A673 (cell line): ENCODE data around the gene HES2. TPM values are rescaled to one million over a fixed set of nuclear protein-coding genes. Genes with fewer than 3 reads are reported as not detected.
"Not testable (repeated sequence)": the region's sequence is repeated elsewhere in the genome, so short reads cannot be mapped to it uniquely, and the experiment has no call there.

Source experiments
- BruUV-seq: library from RNA; stranded (reverse); fragments of 400-500 nt; replicated peaks from 2 replicates; lab custom pipeline; 2021; lab: Mats Ljungman, UMichigan
- CTCF ChIA-PET: fragments of 300-600 bp; sonication (Branson Sonifier 250); formaldehyde crosslinking; loops from one replicate; lab custom pipeline; 2022; ENCODE audit warnings: antibody characterized with exemption; lab: Charles Lee
- POLR2A ChIA-PET: fragments of 300-600 bp; sonication (Branson Sonifier 250); formaldehyde crosslinking; loops from one replicate; lab custom pipeline; 2022; ENCODE audit warnings: antibody characterized with exemption; ENCODE audit not compliant: low non-redundant PET; lab: Charles Lee
- DNase-seq: peaks from one replicate; pipeline ENCODE4 v3.0.0-alpha.2; 2015; ENCODE audit warnings: low spot score
- H3K27ac ChIP-seq: fragments of 200-600 bp; sonication (generic); 2 replicates; pipeline ENCODE4 v1.5.1; 2016; ENCODE audit warnings: mixed run types, low read depth, mild to moderate bottlenecking, mixed read lengths, antibody characterized with exemption, low read length; ENCODE audit not compliant: poor library complexity, severe bottlenecking
- H3K27me3 ChIP-seq: fragments of 200-600 bp; sonication (generic); replicated peaks from 2 replicates; pipeline ENCODE4 v1.6.1; 2017; ENCODE audit warnings: mixed run types, low read depth, mild to moderate bottlenecking, mixed read lengths, antibody characterized with exemption, low read length; ENCODE audit not compliant: insufficient read depth, poor library complexity
- H3K36me3 ChIP-seq: fragments of 200-600 bp; sonication (generic); 2 replicates; pipeline ENCODE4 v1.6.1; 2016; ENCODE audit warnings: mixed run types, mild to moderate bottlenecking, mixed read lengths, antibody characterized with exemption, low read length; ENCODE audit not compliant: insufficient read depth, poor library complexity, severe bottlenecking
- H3K4me1 ChIP-seq: fragments of 200-600 bp; sonication (generic); 2 replicates; pipeline ENCODE4 v1.6.1; 2017; ENCODE audit warnings: mixed run types, mild to moderate bottlenecking, mixed read lengths, antibody characterized with exemption, low read length; ENCODE audit not compliant: insufficient read depth, poor library complexity, severe bottlenecking
- H3K4me3 ChIP-seq: fragments of 200-600 bp; sonication (generic); 2 replicates; pipeline ENCODE4 v1.5.1; 2016; ENCODE audit warnings: low read depth, mixed run types, mild to moderate bottlenecking, mixed read lengths, low read length; ENCODE audit not compliant: poor library complexity, severe bottlenecking
- H3K9me3 ChIP-seq: fragments of 200-600 bp; sonication (generic); 2 replicates; pipeline ENCODE4 v1.6.1; 2016; ENCODE audit warnings: mixed run types, low read depth, mild to moderate bottlenecking, mixed read lengths, antibody characterized with exemption, low read length; ENCODE audit not compliant: poor library complexity, severe bottlenecking
- CTCF ChIP-seq: fragments of 300-800, 200-600 bp; sonication (generic); conservative IDR thresholded peaks from 2 replicates; pipeline ENCODE4 v1.5.1; 2017; ENCODE audit warnings: low read depth, mild to moderate bottlenecking, antibody characterized with exemption, low read length, moderate library complexity, mixed read lengths
- EZH2 ChIP-seq: fragments of 200-600 bp; sonication (generic); IDR thresholded peaks from 2 replicates; pipeline ENCODE4 v1.6.1; 2017; ENCODE audit warnings: borderline replicate concordance, low read depth, mild to moderate bottlenecking, mixed read lengths, antibody characterized with exemption, low read length; ENCODE audit not compliant: poor library complexity, severe bottlenecking
- intact Hi-C: fragments of 100-400 bp; cut with micrococcal nuclease; formaldehyde crosslinking; loops from one replicate; pipeline ENCODE4 v1.10.0; 2022; ENCODE audit not compliant: unreplicated experiment
- total RNA-seq: library from RNA; stranded (reverse); gene quantifications from 2 replicates; pipeline ENCODE4 v1.2.3, GENCODE V29; 2021

HES2 gene
- total RNA-seq, 1 experiment from 2014 or later = not detected

GRCh38 chr1:6397844-6398441 is 21.8 kb downstream of the HES2 start:
- no peak overlapping the region for H3K27ac ChIP-seq
- CTCF ChIA-PET = no interaction called here
- POLR2A ChIA-PET = no interaction called here
- H3K4me1 ChIP-seq = peaks cover 5% of the 10 kb centered on the region
- intact Hi-C loops = no loop called here
- H3K4me3 ChIP-seq = no peak overlapping the region
- H3K9me3 ChIP-seq = no peaks in the 10 kb centered on the region
- no peaks in the 10 kb centered on the region for H3K27me3 ChIP-seq
- no TSS peak for BruUV-seq
- no peak for TF ChIP-seq CTCF
- TF ChIP-seq EZH2 = no peak
- H3K36me3 ChIP-seq = no peaks in the 10 kb centered on the region
- no peak for DNase-seq

- no TSS peak for BruUV-seq
- intact Hi-C loops = no loop called here
- H3K27ac ChIP-seq = no peak overlapping the region
- H3K4me3 ChIP-seq = no peak overlapping the region
- H3K4me1 ChIP-seq = peaks cover 13% of the 10 kb centered on the region
- CTCF ChIA-PET = no interaction called here
- TF ChIP-seq EZH2 (no peak), CTCF (0 out of 2 replicates have a peak, but pooled peaks have one; percentile 25)
- POLR2A ChIA-PET = no interaction called here
- no peaks in the 10 kb centered on the region for H3K36me3 ChIP-seq
- DNase-seq = no peak
- no peaks in the 10 kb centered on the region for H3K27me3 ChIP-seq
- H3K9me3 ChIP-seq = no peaks in the 10 kb centered on the region
These were observed 22.7 kb downstream of the HES2 start for GRCh38 chr1:6396998-6397397.

GRCh38 chr1:6395781-6396244 is 23.9 kb downstream of the HES2 start:
- H3K9me3 ChIP-seq, BruUV-seq, H3K27ac ChIP-seq, H3K27me3 ChIP-seq, DNase-seq, H3K4me3 ChIP-seq, H3K36me3 ChIP-seq, CTCF ChIA-PET, POLR2A ChIA-PET, intact Hi-C loops: not testable (repeated sequence)
- peaks cover 14% of the 10 kb centered on the region for H3K4me1 ChIP-seq

GRCh38 chr1:6395130-6395529 is 24.6 kb downstream of the HES2 start:
- H3K27ac ChIP-seq, H3K4me3 ChIP-seq, BruUV-seq, H3K27me3 ChIP-seq, H3K36me3 ChIP-seq, POLR2A ChIA-PET, intact Hi-C loops, H3K9me3 ChIP-seq, DNase-seq: not testable (repeated sequence)
- CTCF ChIA-PET = interaction anchor here (0.7 kb wide), 1 partner anchor 156 kb away, joined by 4 read pairs; no protein-coding TSS in a partner anchor
- peaks cover 14% of the 10 kb centered on the region for H3K4me1 ChIP-seq
